GM12873 (cell line): ENCODE data around the gene COX6B2.

ENCODE experiments used
- TF ChIP-seq, protein P1 (sequence below): IDR thresholded peaks from 2 replicates; pipeline ENCODE4 v1.5.1; 2012; ENCODE audit warnings: low read depth, mild to moderate bottlenecking, moderate library complexity, low read length, control low read depth; ENCODE audit not compliant: insufficient read depth; ENCODE audit errors: missing control alignments

The COX6B2 gene, protein sequence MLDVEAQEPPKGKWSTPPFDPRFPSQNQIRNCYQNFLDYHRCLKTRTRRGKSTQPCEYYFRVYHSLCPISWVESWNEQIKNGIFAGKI

DNA sequence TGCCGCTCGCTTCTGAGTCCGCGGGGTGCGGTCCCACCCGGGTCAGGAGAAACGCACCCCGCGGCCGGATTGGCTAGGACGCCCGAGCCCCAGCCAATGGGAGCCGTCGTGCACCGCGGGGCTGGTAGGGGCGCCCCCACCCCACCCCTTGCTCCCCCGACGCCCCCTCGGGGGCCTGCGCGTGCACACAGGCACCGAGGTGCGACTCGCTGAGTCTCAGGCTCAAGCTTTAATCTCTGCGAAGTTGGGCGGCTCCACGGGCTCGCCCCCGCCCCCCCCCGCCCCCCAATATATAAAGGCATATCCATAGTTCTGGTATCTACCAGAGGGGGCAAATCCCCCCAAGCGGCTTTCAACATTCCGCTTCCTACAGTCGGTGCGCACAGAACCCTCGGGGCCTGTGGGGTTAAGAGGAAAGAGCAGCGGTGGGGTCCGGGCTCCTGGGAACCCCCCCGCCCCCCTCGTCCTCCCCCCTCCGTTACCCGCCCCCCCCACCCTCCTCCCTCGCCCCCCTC, at the start of gene COX6B2:
Gene COX6B2 (minus strand): TSS at position 22 of the 515 bp plus-strand sequence. CDS start 198 bp downstream, outside the sequence.
- TF ChIP-seq, protein P1, sequence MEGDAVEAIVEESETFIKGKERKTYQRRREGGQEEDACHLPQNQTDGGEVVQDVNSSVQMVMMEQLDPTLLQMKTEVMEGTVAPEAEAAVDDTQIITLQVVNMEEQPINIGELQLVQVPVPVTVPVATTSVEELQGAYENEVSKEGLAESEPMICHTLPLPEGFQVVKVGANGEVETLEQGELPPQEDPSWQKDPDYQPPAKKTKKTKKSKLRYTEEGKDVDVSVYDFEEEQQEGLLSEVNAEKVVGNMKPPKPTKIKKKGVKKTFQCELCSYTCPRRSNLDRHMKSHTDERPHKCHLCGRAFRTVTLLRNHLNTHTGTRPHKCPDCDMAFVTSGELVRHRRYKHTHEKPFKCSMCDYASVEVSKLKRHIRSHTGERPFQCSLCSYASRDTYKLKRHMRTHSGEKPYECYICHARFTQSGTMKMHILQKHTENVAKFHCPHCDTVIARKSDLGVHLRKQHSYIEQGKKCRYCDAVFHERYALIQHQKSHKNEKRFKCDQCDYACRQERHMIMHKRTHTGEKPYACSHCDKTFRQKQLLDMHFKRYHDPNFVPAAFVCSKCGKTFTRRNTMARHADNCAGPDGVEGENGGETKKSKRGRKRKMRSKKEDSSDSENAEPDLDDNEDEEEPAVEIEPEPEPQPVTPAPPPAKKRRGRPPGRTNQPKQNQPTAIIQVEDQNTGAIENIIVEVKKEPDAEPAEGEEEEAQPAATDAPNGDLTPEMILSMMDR: no peak

DNA sequence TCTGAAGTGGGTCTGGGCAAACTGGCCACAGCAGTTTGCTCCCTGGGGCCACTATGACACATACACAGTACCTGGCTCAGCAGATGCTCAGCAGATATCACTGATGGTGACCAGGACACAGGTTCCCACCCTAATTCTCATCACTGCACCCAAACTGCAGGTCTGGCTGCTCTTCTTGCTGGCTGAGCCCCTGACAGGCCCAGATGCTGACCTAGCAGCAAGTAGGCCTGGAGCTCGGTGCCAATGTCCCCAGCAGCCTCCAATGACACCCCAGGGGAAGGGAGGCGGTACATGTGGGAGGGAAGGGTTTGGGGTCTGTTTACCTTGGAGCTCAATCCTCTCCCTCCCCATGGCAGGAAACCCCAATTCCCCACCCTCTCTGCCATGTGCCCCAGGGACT, 48.0 kb upstream of the COX6B2 start:
- TF ChIP-seq, protein P1: no peak

DNA sequence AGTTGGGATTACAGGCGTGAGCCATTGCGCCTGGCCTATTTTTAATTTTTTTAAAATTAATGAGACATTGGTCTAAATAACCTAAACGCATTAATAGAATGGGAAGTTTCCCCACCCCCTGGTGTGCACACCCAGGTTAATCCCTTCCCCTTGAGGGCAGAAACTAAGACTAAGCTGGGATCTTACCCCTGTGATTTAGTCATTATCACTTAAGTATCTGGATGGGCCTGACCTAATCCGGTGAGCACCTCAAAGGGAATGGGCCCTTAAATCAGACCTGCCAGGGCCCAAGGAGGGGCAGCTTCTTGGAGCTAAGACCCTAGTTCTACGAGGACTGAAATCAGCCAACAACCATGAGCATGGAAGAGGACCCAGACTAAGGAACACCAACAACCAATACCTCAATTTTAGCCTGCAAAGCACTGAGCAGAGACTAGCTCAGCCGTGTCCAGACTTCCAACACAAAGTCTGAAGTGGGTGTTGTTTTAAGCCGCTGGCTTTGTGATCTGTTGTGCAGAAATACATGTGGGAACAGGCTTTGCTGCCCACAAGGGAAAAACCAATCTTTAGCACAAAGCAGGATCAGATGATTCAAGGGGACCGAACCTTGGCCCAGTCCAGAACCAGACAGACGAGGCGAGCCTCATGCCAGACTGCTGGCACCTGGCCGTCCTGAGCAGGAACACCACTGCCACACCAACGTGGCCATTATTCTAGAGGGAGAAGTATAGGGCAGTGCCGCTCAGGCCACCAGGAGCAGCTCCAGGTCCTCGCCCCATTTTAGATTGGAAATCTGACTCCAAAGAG, 46.0 kb upstream of the COX6B2 start:
- TF ChIP-seq, protein P1: no peak

DNA sequence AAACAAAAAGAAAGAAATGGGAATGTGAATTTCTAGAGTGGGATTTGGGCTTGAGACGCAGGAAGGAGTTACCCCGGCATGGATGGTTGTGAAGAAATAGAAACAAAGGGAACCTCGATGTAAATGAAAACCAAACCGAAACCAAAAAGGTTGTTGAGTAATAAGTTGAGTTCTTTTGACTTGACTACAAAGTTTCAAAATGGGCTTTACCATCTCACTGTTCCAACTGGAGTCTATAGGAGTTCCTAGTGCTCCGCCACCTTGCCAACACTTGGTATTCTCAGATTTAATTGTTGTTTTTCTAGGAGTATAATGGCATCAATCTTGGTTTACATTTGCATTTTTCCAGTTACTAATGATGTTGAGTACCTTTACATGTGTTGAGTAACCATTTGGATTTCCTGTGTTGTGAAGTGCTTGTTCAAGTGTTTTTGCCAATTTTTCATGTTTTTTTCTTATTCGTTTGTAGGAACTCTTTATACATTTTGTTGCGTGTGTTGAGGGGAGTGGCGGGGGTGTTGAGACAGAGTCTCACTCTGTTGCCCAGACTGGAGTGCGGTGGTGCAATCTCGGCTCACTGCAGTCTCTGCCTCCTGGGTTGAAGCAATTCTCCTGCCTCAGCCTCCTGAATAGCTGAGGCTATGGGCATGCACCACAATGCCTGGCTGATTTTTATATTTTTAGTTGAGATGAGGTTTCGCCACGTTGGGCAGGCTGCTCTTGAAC, 43.8 kb upstream of the COX6B2 start:
- TF ChIP-seq, protein P1: no peak

DNA sequence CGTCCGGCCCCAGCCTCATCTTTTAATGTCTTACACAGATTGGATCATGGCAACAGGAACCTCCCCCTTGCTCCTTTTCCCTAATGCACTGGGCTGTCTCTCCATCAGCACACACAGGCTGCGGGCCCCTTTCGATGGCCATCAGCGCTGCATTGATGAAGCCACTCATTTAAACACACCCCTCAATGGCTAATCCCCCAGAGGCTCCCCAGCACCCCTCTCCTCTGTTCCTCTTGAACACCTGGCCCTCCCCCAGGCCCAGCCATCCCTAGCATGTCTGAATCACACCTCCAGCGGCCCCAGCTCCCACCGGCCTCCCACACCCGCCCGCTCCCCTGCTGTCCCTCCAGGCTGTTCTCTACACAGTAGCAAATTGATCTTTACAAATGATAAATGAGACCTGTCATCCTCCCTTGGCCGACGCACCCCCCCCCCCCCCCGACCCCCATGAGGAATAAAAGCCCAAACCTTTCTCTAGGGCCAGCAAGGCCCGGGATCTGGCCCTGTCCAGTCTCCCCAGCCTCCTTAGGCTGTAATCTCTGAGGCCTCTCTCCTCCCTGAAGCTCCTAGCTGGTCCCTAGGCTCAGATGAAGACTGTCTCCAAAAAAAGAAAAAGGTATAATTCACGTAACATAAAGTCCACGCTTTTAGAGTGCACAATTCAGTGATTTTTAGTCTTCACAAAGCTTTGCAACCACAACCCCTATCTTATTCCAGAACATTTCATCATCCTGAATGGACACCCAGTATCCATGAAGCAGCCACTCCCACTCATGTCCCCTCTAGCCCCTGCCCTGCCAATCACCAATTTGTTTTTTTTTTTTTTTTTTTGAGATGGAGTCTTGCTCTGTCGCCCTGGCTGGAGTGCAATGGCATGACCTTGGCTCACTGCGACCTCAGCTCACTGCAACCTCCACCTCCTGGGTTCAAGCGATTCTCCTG, 38.6 kb upstream of the COX6B2 start:
- TF ChIP-seq, protein P1: no peak

DNA sequence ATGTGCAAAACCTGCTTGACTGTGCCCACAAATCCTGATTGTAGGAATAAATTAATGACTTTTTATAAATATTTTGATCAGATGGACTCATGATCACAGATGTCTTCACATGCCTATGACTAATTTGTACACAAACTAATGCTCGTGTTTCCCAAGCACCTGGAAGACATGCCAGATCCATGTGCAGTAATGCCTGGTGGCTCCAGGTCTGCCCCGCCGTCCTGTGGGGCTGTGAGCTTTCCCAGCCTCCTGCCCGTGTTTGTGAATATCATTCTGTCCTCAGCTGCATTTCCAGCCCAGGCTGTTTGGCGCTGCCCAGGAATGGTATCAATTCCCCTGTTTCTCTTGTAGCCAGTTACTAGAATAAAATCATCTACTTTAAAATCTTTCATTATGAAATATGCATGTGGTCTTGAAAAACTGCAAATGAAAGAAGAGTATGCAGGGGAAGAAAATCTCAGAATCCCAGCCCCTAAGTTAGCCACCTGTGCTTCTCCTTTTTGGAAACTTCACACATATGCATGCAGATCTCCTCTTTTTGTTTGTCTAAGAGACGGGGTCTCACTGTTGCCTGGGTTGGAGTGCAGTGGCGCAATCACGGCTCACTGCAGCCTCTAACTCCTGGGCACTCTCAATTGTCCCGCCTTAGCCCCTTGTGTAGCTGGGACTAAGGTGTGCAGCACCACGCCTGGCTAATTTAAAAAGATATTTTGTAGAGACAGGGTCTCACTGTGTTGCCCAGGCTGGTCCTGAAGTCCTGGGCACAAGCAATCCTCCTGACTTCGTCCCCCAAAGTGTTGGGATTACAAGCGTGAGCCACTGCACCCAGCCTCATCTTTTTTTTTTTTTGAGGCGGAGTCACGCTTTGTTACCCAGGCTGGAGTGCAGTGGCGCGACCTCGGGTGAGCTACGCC, 37.4 kb upstream of the COX6B2 start:
- TF ChIP-seq, protein P1: no peak
